Epithelial cell of proximal tubule (primary cell): ENCODE data around the gene VPS26A. TPM values are rescaled to one million over a fixed set of nuclear protein-coding genes. Genes with fewer than 3 reads are reported as not detected.
"Not testable (repeated sequence)": the region's sequence is repeated elsewhere in the genome, so short reads cannot be mapped to it uniquely, and the experiment has no call there.

Experiments
- DNase-seq: peaks from one replicate; pipeline ENCODE4 v3.0.0-alpha.2; 2011; ENCODE audit warnings: low read depth
- H3K4me3 ChIP-seq: 2 replicates; pipeline ENCODE4 v1.5.1; 2011; ENCODE audit warnings: low read depth, mild to moderate bottlenecking, low read length
- CTCF ChIP-seq: conservative IDR thresholded peaks from 2 replicates; pipeline ENCODE4 v1.5.1; 2012; ENCODE audit warnings: low read depth, mild to moderate bottlenecking, low read length
- total RNA-seq: library from RNA; depleted of rRNA; stranded (reverse); fragments of >200 nt; gene quantifications from 2 replicates; pipeline ENCODE4 v1.2.3, GENCODE V29; 2015

The VPS26A gene
- total RNA-seq, 1 donor from 2014 or later: 23.6 TPM

- TF ChIP-seq CTCF: no peak
- H3K4me3 ChIP-seq: no peak overlapping the region
- no peak for DNase-seq
These were observed 21.9 kb downstream of the VPS26A start for GRCh38 chr10:69145864-69146263.

GRCh38 chr10:69146759-69147158, 22.8 kb downstream of the VPS26A start:
- DNase-seq: no peak
- no peak overlapping the region for H3K4me3 ChIP-seq
- no peak for TF ChIP-seq CTCF

- TF ChIP-seq CTCF: no peak
- no peak for DNase-seq
- no peak overlapping the region for H3K4me3 ChIP-seq
These were observed 28.0 kb downstream of the VPS26A start for GRCh38 chr10:69151984-69152383.

- no peak for DNase-seq
- no peak for TF ChIP-seq CTCF
These were observed 29.2 kb downstream of the VPS26A start for GRCh38 chr10:69153227-69153626.

GRCh38 chr10:69160809-69161241, 36.8 kb downstream of the VPS26A start:
- no peak for TF ChIP-seq CTCF
- no peak for DNase-seq
- no peak overlapping the region for H3K4me3 ChIP-seq

More at GRCh38 chr10:69153227-69153626, 29.2 kb downstream of the VPS26A start:
- no peak overlapping the region for H3K4me3 ChIP-seq

- no peak overlapping the region for H3K4me3 ChIP-seq
- TF ChIP-seq CTCF: no peak
- DNase-seq: no peak
These were observed 44.5 kb downstream of the VPS26A start for GRCh38 chr10:69168493-69168892.

GRCh38 chr10:69172241-69172982, 48.4 kb downstream of the VPS26A start:
- DNase-seq: no peak
- TF ChIP-seq CTCF: no peak
- no peak overlapping the region for H3K4me3 ChIP-seq

- not testable (repeated sequence) for DNase-seq, H3K4me3 ChIP-seq
These were observed 51.3 kb downstream of the VPS26A start for GRCh38 chr10:69175326-69175725.
